HG03354 (cell line): ENCODE data around the gene XXYLT1.
A peak's percentile ranks its signal among the peaks of the same experiment; 100 is the strongest.

ENCODE experiments used
- ATAC-seq: cut with Tn5 transposase; IDR thresholded peaks from one replicate; pipeline ENCODE4 v1.9.1; 2021; ENCODE audit warnings: mild to moderate bottlenecking; ENCODE audit not compliant: unreplicated experiment, poor library complexity, severe bottlenecking

The XXYLT1 gene

GRCh38 chr3:195212749-195213375 is 58.1 kb downstream of the XXYLT1 start:
- ATAC-seq = no peak

- no peak for ATAC-seq
These were observed 58.8 kb downstream of the XXYLT1 start for GRCh38 chr3:195212033-195212748.

DNA sequence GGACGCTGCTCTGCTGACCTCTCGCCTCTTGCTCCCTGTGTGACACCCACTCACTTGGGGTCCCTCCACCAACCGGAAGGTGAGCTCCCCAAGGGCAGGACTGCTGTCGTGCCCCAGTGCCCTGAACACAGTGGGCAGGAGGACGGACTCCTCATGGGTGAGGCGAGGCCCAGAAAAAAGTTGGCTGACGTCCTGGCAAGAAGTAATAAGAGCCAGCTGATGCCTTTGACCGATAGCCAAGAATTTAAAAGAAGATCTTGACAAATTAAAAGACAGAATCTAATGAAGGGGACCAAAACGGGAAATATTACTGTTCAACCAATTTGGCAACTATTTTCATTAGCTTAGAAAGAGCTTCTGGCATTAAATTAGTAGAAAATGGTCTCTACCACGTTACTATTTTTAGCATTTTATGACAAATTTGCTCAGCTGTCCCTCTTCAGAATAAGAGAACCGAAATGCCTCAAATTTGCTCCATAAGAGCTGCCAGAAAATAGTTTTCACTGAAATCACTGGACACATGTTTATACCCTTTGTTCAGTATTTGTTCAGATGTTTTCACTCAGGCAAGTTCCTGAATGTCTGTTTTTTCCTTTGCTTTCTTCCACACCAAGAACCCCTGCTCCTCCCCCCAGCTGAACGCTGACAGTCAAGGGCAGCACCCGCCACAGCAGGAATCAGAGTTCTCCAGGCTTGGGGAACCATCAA is 60.5 kb downstream of the XXYLT1 start:
- no peak for ATAC-seq

DNA sequence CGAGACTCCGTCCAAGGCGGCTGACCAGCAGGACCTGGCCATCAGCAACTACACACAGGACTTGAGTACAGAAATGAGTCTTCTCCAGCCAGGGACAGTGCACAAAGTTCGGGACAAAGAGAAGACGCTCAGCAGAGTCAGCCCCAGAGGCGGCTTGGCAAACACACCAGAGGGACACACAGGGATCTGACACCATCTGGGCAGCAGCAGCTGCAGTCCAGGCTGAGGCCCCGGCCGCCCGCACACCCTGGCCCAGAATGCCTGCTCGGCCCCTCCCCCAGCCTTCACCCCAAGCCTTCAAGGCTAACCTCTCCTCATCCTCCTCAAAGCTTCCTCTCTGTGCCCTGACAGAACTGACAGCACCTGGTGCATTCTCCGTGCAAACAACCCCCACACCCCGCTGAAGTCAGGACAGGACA is 61.1 kb downstream of the XXYLT1 start:
- ATAC-seq = no peak

DNA sequence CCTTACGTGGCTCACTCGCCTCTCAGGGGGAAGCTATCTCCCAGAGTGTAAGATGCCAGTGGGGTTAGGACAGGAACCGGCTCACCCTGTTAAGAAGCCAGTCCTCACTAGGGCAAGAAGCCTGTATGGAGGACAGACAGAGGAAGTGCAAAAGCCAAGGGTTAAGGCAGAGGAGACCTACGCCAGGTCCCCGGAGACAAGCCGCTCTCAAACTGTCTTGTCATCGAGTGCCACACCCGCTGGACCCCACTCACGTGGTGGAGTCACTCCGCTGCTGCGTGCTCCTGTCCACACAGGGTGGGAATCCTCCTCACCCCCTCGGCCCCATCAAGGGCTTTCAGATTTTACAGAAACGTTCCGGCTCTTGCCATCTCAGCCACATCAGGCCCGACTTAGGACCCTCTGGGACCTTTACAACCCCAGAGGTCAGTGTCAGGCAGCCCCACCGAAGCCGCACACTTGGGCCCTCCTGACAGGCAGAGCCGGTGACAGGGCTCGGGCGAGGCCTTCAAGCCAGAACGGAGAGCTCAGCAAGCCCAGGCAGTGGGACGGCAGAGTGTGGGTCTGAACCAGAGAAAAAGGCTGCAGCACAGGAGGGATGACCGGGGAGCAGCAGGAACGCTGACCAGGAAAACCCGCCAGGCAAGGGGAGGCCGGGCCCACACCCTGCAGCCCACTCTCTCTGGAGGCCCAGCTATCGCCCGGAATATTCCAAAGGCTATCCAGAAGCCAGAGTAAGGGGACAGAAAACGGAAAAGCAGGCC is 61.7 kb downstream of the XXYLT1 start:
- no peak for ATAC-seq

GRCh38 chr3:195208631-195209030 is 62.3 kb downstream of the XXYLT1 start:
- ATAC-seq = no peak

GRCh38 chr3:195208183-195208582 is 62.8 kb downstream of the XXYLT1 start:
- peak; percentile 86 for ATAC-seq

GRCh38 chr3:195207731-195208130 is 63.2 kb downstream of the XXYLT1 start:
- peak; percentile 39 for ATAC-seq

GRCh38 chr3:195207056-195207455 is 63.9 kb downstream of the XXYLT1 start:
- ATAC-seq = no peak

- peak; percentile 39 for ATAC-seq
These were observed 66.4 kb downstream of the XXYLT1 start for GRCh38 chr3:195204360-195205163.

- no peak for ATAC-seq
These were observed 67.4 kb downstream of the XXYLT1 start for GRCh38 chr3:195203606-195204005.

DNA sequence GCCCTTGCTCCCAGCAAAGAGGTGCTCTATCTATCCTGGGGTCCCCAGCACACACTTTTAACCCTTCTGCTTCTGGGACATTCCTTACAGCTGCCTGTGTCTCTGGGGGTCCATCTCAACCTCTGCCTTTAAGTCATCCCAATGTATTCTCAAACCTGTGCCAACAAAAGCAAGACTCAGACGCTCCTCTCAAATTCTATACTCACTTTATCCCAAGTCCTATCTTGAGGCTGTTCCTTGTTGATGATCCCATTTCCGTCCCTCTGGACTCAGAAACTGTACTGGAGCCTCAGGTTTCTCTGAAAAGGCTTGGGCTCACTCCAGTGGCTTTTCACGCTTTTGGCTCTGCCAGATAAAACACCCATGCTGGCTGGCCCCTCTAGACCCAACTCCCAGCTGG is 69.7 kb downstream of the XXYLT1 start:
- ATAC-seq = no peak

GRCh38 chr3:195200010-195200822 is 70.7 kb downstream of the XXYLT1 start:
- ATAC-seq = no peak

- no peak for ATAC-seq
These were observed 72.3 kb downstream of the XXYLT1 start for GRCh38 chr3:195198426-195199346.

DNA sequence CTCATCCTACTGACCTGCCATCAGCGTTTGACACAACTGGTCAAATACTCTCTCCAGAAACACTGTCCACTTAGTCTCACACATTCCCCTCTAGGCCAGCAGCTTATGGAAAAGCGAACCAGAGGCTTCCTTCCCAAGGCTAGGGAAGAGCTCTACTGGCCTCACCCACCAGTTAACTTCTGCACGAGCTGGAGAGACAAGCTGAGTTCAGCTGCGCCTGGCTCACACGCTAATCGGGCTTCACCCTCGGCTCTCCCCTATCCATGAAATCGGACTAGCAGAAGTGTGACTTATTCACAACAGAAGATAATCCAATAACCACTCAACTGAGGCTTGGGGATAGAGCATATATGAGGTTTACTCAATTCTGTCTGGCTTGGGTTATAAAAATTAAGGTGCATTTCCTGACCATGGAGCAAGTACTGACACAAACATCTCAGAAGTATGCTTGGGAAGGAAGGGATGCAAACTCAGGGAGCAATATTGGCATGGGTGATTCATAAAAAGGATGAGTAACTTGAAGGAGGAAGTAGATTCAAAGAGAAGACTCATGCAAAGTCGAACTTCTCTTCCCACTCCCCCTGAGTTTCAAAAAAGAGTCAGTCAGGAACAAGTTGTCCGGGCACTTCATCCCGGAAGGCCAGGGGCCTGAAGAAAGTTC is 73.1 kb downstream of the XXYLT1 start:
- no peak for ATAC-seq

DNA sequence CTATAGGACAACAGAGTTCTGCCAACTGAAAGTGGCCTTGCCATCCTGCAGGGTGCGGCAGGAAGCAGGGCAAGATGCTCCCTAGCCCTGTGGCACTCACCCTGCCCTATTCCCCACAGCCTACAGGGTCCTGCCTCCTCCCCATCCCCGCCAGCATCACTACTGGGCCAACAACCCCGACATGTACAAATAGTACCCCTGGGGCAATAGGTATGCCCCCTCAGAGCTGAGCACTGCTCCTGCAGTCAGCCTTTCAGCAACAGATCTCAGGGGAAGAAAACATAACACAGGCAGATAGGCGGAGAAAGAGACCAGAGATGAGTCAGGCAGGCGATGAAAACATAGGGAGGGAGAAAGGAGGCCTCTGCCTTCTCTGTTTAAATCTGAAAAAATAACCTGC is 74.7 kb downstream of the XXYLT1 start:
- ATAC-seq = no peak
